ENCODE data around the gene PDLIM5. TPM values are rescaled to one million over a fixed set of nuclear protein-coding genes. Genes with fewer than 3 reads are reported as not detected.

PDLIM5 gene
- total RNA-seq, 1 experiment from 2014 or later: 58.0 TPM

GRCh38 chr4:94466923-94467322, 15.2 kb downstream of the PDLIM5 start:
- Histone ChIP-seq H4K20me1 (ENCODE audit: control insufficient read depth, insufficient read depth, insufficient read length) (no peaks in the 10 kb centered on the region), H3T11ph (ENCODE audit: low read length) (no peak overlapping the region)
- H3K9me3 Mint-ChIP-seq: peaks cover 14 to 16% of the 10 kb centered on the region in 2 experiments

More at GRCh38 chr4:94466923-94467322, 15.2 kb downstream of the PDLIM5 start:
- H3K14ac ChIP-seq (ENCODE audit: insufficient read depth, low read length): no peak overlapping the region
- Mint-ChIP-seq H3K27ac (no peak overlapping the region), H3K4me3 (no peak overlapping the region), H3K4me1 (peaks cover 6 to 10% of the 10 kb centered on the region in 2 experiments), H3K36me3 (ENCODE audit: insufficient read depth in 1 of 3, low read depth in 3 of 3) (peaks cover 15 to 16% (median 16%) of the 10 kb centered on the region in 3 experiments), H3K27me3 (ENCODE audit: low read depth) (no peaks in the 10 kb centered on the region)
- no peak overlapping the region for H2AFZ ChIP-seq (ENCODE audit: low read length)
- no peak overlapping the region for H4K5ac ChIP-seq (ENCODE audit: insufficient read length, low read depth, low read length)
- TF ChIP-seq CTCF (conservative IDR thresholded peaks at IDR 0.05): no peak
- WGBS (ENCODE audit: extremely low coverage, insufficient read length, low lambda C conversion rate): no CpG with 5 or more reads among the region's 2 CpGs
- H3K4me1 ChIP-seq (ENCODE audit: insufficient read depth, low read length): no peaks in the 10 kb centered on the region; the same call in 1 of the 2 replicates
- no peak overlapping the region for H3K9ac ChIP-seq (ENCODE audit: extremely low read depth, insufficient read length, low read length)
- no peak for DNase-seq
- peaks cover 7% of the 10 kb centered on the region for H3K79me1 ChIP-seq (ENCODE audit: insufficient read depth, low read depth, low read length, poor library complexity, severe bottlenecking)
- H3K9me3 ChIP-seq (ENCODE audit: control insufficient read depth, low read depth, low read length): no peaks in the 10 kb centered on the region
- no peak overlapping the region for H2BK5ac ChIP-seq (ENCODE audit: insufficient read length, low read length)
- no peak overlapping the region for H3K4me2 ChIP-seq (ENCODE audit: insufficient read depth, insufficient read length, low read length)
- H2BK20ac ChIP-seq (ENCODE audit: low read depth, low read length, poor library complexity, severe bottlenecking): no peak overlapping the region
- H2AK5ac ChIP-seq (ENCODE audit: insufficient read length, low read length): no peak overlapping the region
- no peak overlapping the region for H4K91ac ChIP-seq (ENCODE audit: insufficient read length, low read depth, low read length)
- H2BK15ac ChIP-seq (ENCODE audit: low read depth, low read length): no peak overlapping the region
- no peak overlapping the region for H3K27ac ChIP-seq (ENCODE audit: insufficient read length, low read depth, low read length)
- H3K79me2 ChIP-seq (ENCODE audit: insufficient read depth, low read length): peaks cover 6% of the 10 kb centered on the region; the same call in 1 of the 2 replicates
- no peak overlapping the region for H2BK120ac ChIP-seq (ENCODE audit: low read depth, low read length, poor library complexity, severe bottlenecking)
- H3K23ac ChIP-seq (ENCODE audit: insufficient read length, low read depth, low read length): no peak overlapping the region
- no peak overlapping the region for H2BK12ac ChIP-seq (ENCODE audit: insufficient read length, low read depth, low read length)
- no peak overlapping the region for H3K4ac ChIP-seq (ENCODE audit: low read depth, low read length)
- H3K27me3 ChIP-seq (ENCODE audit: insufficient read depth, low read length): no peaks in the 10 kb centered on the region
- no peaks in the 10 kb centered on the region for H3K23me2 ChIP-seq (ENCODE audit: insufficient read length, low read depth, low read length, poor library complexity, severe bottlenecking)
- H4K8ac ChIP-seq (replicated peaks; ENCODE audit: insufficient read length, low read depth, low read length): no peak overlapping the region
- no peak overlapping the region for H3K56ac ChIP-seq (ENCODE audit: insufficient read length, low read depth, low read length)
- no peak overlapping the region for H3K18ac ChIP-seq (ENCODE audit: insufficient read length, low read depth, low read length)

Data from H9 (cell line).